B cell (primary cell): ENCODE results near the gene SLC6A5. TPM values are rescaled to one million over a fixed set of nuclear protein-coding genes. Genes with fewer than 3 reads are reported as not detected.

Experiments used
- ATAC-seq: fragments of 200-7000 bp; cut with Tn5 transposase; one replicate; pipeline ENCODE4 v1.10.0; 2021; ENCODE audit warnings: low read depth, mild to moderate bottlenecking, moderate number of reproducible peaks, moderate library complexity
- CTCF ChIA-PET: fragments of 350-600 bp; sonication (Branson Sonifier 250); formaldehyde crosslinking; loops from one replicate; lab custom pipeline; 2021; ENCODE audit warnings: antibody characterized with exemption, inconsistent platforms; lab: Charles Lee
- POLR2A ChIA-PET: fragments of 350-600 bp; sonication (Branson Sonifier 250); formaldehyde crosslinking; loops from one replicate; lab custom pipeline; 2021; ENCODE audit warnings: antibody characterized with exemption; lab: Charles Lee
- DNase-seq: peaks from one replicate; pipeline ENCODE4 v3.0.0; 2013
- H2AFZ ChIP-seq: 2 replicates; pipeline ENCODE4 v1.6.1; 2012; ENCODE audit warnings: mild to moderate bottlenecking, low read depth, low read length; ENCODE audit not compliant: insufficient read depth, poor library complexity, severe bottlenecking
- H3K27ac ChIP-seq, 2 donors: 1 replicate in 1 of 2; 2 replicates in 1 of 2; pipeline ENCODE4 v1.5.1; 2012 to 2013; ENCODE audit warnings: low read length in 2 of 2, mild to moderate bottlenecking in 2 of 2, moderate library complexity in 1 of 2
- H3K27me3 ChIP-seq, 4 experiments: fragments of 200-600 bp in 1 of 4; sonication (generic) in 1 of 4; replicated peaks in 1 of 4; 1 replicate in 2 of 4; 2 replicates in 2 of 4; pipeline versions ENCODE4 v1.6.1 to v1.7.0; 2013 to 2016; ENCODE audit warnings: low read length in 3 of 4, mild to moderate bottlenecking in 2 of 4, mixed read lengths in 1 of 4, moderate library complexity in 1 of 4; ENCODE audit not compliant: insufficient read depth in 4 of 4, control insufficient read depth in 3 of 4; ENCODE audit errors: control extremely low read depth in 1 of 4
- H3K36me3 ChIP-seq, 2 experiments: replicated peaks in 1 of 2; 1 replicate in 1 of 2; 2 replicates in 1 of 2; pipeline versions ENCODE4 v1.6.1 to v1.7.1; 2013; ENCODE audit warnings: low read length in 1 of 2; ENCODE audit not compliant: insufficient read depth in 2 of 2, control insufficient read depth in 1 of 2; ENCODE audit errors: control extremely low read depth in 1 of 2, extremely low read depth in 1 of 2
- H3K4me1 ChIP-seq, 2 donors: fragments of 200-600 bp in 1 of 2; sonication (generic) in 1 of 2; 1 replicate in 1 of 2; 2 replicates in 1 of 2; pipeline versions ENCODE4 v1.5.1 to v1.6.1; 2013 to 2017; ENCODE audit warnings: low read length in 2 of 2; ENCODE audit not compliant: control insufficient read depth in 2 of 2, insufficient read depth in 2 of 2
- H3K4me2 ChIP-seq: replicated peaks from 2 replicates; pipeline ENCODE3; 2012; ENCODE audit warnings: mild to moderate bottlenecking, low read depth, low read length; ENCODE audit not compliant: poor library complexity, severe bottlenecking
- H3K4me3 ChIP-seq, 5 experiments: fragments of 200-600 bp in 1 of 5; sonication (generic) in 1 of 5; 1 replicate in 3 of 5; 2 replicates in 2 of 5; pipeline versions ENCODE4 v1.5.1 to v1.7.0; 2011 to 2016; ENCODE audit warnings: low read length in 4 of 5, mild to moderate bottlenecking in 4 of 5, low read depth in 2 of 5, control low read depth in 1 of 5, moderate library complexity in 1 of 5; ENCODE audit not compliant: insufficient read depth in 1 of 5; ENCODE audit errors: control extremely low read depth in 1 of 5, extremely low read depth in 1 of 5
- H3K79me2 ChIP-seq: fragments of 200-600 bp; sonication (generic); one replicate; pipeline ENCODE4 v1.6.0; 2016; ENCODE audit warnings: low read length; ENCODE audit not compliant: control insufficient read depth, insufficient read depth
- H3K9ac ChIP-seq: fragments of 200-600 bp; sonication (generic); 2 replicates; pipeline ENCODE4 v1.6.1; 2017; ENCODE audit warnings: mild to moderate bottlenecking, low read length, moderate library complexity
- H3K9me3 ChIP-seq, 3 donors: one replicate each; pipeline versions ENCODE4 v1.6.1 to v1.7.1; 2013; ENCODE audit warnings: low read length in 2 of 3; ENCODE audit not compliant: control insufficient read depth in 2 of 3, insufficient read depth in 1 of 3; ENCODE audit errors: control extremely low read depth in 1 of 3
- H4K20me1 ChIP-seq: 2 replicates; pipeline ENCODE4 v1.6.0; 2012; ENCODE audit warnings: mild to moderate bottlenecking, low read length; ENCODE audit not compliant: insufficient read depth, control insufficient read depth, poor library complexity, severe bottlenecking
- H3K27ac Mint-ChIP-seq: one replicate; pipeline ENCODE4 v1.8.0; 2021; ENCODE audit warnings: mixed read lengths
- H3K27me3 Mint-ChIP-seq: one replicate; pipeline ENCODE4 v1.8.0; 2021; ENCODE audit warnings: mixed read lengths
- H3K4me1 Mint-ChIP-seq: one replicate; pipeline ENCODE4 v1.8.0; 2021; ENCODE audit warnings: mixed read lengths
- H3K4me3 Mint-ChIP-seq: one replicate; pipeline ENCODE4 v1.8.0; 2021; ENCODE audit warnings: mixed read lengths
- H3K9me3 Mint-ChIP-seq: one replicate; pipeline ENCODE4 v1.8.0; 2022; ENCODE audit warnings: mixed read lengths; ENCODE audit not compliant: insufficient read depth
- EZH2 ChIP-seq: IDR thresholded peaks from 2 replicates; pipeline ENCODE4 v1.6.1; 2012; ENCODE audit warnings: borderline replicate concordance, low read depth, mild to moderate bottlenecking, moderate library complexity, low read length; ENCODE audit not compliant: insufficient read depth, poor library complexity, severe bottlenecking
- WGBS: methylation state at CpG from one replicate; pipeline ENCODE4 v1.1.5; 2013; ENCODE audit warnings: missing lambda C conversion rate; ENCODE audit not compliant: insufficient coverage; 5-methylcytosine and 5-hydroxymethylcytosine counted together
- intact Hi-C: fragments of 100-400 bp; cut with micrococcal nuclease; formaldehyde crosslinking; loops from one replicate; pipeline ENCODE4 v1.10.0; 2022
- polyA plus RNA-seq: library from polyadenylated mRNA; depleted of rRNA; stranded (reverse); fragments of >200 nt; gene quantifications from 2 replicates; pipeline ENCODE4 v1.2.3, GENCODE V29; 2012
- total RNA-seq, 2 donors: library from RNA; stranded (reverse); fragments of 120-200 nt in 1 of 2; gene quantifications; 1 replicate in 1 of 2; 2 replicates in 1 of 2; pipeline versions ENCODE4 v1.2.3 to v1.2.4, GENCODE V29; 2013 to 2022
- TF ChIP-seq, protein P1 (sequence below): fragments of 200-600 bp; IDR thresholded peaks from one replicate; pipeline ENCODE4 v1.8.0; 2022; ENCODE audit warnings: antibody characterized with exemption, mild to moderate bottlenecking

Gene SLC6A5
- total and polyA plus RNA-seq, 2 donors (not counting 1 experiment from before 2014, with no cell fraction given) = not detected

DNA sequence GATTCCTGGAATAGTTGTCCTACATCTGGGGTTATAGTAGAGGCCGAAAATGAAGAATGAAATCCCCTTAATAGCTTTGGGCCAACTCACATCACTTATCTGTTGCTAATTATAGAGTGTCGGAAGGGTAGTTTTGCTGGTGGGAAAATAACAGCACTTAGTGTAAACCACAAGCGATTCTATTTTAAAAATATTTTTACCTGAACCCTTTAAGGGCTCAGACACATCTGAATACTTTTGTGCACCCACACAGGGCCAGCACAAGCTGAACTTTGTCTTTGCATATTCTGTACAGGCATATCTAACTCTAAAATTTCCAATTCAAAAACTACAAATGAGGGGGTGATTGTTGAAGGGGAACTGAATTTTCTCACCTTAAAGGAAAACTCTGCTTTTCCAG is 27.6 kb downstream of the SLC6A5 start:
- peaks cover 0 to 3% (median 0%) of the 10 kb centered on the region in 4 experiments for H3K27me3 ChIP-seq
- no peaks in the 10 kb centered on the region for H3K36me3 ChIP-seq
- TF ChIP-seq, protein P1, sequence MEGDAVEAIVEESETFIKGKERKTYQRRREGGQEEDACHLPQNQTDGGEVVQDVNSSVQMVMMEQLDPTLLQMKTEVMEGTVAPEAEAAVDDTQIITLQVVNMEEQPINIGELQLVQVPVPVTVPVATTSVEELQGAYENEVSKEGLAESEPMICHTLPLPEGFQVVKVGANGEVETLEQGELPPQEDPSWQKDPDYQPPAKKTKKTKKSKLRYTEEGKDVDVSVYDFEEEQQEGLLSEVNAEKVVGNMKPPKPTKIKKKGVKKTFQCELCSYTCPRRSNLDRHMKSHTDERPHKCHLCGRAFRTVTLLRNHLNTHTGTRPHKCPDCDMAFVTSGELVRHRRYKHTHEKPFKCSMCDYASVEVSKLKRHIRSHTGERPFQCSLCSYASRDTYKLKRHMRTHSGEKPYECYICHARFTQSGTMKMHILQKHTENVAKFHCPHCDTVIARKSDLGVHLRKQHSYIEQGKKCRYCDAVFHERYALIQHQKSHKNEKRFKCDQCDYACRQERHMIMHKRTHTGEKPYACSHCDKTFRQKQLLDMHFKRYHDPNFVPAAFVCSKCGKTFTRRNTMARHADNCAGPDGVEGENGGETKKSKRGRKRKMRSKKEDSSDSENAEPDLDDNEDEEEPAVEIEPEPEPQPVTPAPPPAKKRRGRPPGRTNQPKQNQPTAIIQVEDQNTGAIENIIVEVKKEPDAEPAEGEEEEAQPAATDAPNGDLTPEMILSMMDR = no peak
- no peak for TF ChIP-seq EZH2
- H3K9me3 ChIP-seq = peaks cover 0 to 8% (median 0%) of the 10 kb centered on the region in 3 donors
- Mint-ChIP-seq H3K4me3 (no peak overlapping the region), H3K27ac (no peak overlapping the region), H3K27me3 (peaks cover 17% of the 10 kb centered on the region), H3K9me3 (no peaks in the 10 kb centered on the region), H3K4me1 (no peaks in the 10 kb centered on the region)
- no peaks in the 10 kb centered on the region for H3K79me2 ChIP-seq
- ChIA-PET POLR2A (no interaction called here), CTCF (interaction anchor here (1.7 kb wide), 1 partner anchor 21 kb away, joined by 6 read pairs; no protein-coding TSS in a partner anchor)
- no CpG with 5 or more reads among the region's 3 CpGs for WGBS
- H3K4me3 ChIP-seq = no peak overlapping the region
- no peak for ATAC-seq
- H3K4me1 ChIP-seq = no peaks in the 10 kb centered on the region
- no peak overlapping the region for H3K4me2 ChIP-seq
- no peak overlapping the region for H3K9ac ChIP-seq
- no peaks in the 10 kb centered on the region for H4K20me1 ChIP-seq
- DNase-seq = no peak
- intact Hi-C loops = no loop called here
- no peak overlapping the region for H3K27ac ChIP-seq
- H2AFZ ChIP-seq = no peak overlapping the region

DNA sequence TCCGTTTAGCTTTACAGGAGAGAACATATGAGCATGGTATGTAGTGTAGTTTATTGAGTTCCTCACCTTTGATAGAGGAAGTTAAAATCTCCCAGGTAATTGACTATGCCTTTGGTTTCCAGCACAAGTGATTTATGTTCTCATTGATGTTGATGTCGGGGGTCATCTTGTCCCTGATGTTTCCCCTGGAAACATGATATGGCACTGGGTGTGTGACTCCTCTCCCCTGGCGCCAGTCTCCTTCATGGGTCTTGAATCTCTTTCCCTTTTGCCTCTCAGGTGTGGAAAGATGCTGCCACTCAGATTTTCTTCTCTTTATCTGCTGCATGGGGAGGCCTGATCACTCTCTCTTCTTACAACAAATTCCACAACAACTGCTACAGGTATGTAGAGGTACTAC is 28.3 kb downstream of the SLC6A5 start:
- Histone ChIP-seq H3K36me3 (no peaks in the 10 kb centered on the region), H3K9ac (no peak overlapping the region), H2AFZ (no peak overlapping the region), H3K27me3 (no peaks in the 10 kb centered on the region), H3K4me2 (no peak overlapping the region), H3K4me3 (no peak overlapping the region), H4K20me1 (no peaks in the 10 kb centered on the region), H3K27ac (no peak overlapping the region), H3K4me1 (no peaks in the 10 kb centered on the region), H3K9me3 (peaks cover 0 to 8% (median 0%) of the 10 kb centered on the region in 3 donors), H3K79me2 (no peaks in the 10 kb centered on the region)
- H3K27me3 Mint-ChIP-seq = peaks cover 17% of the 10 kb centered on the region
- WGBS = 89% methylated on average over 2 of the region's 3 CpGs
- H3K27ac Mint-ChIP-seq = no peak overlapping the region
- no peak overlapping the region for H3K4me3 Mint-ChIP-seq
- H3K9me3 Mint-ChIP-seq = no peaks in the 10 kb centered on the region
- intact Hi-C loops = no loop called here
- no peaks in the 10 kb centered on the region for H3K4me1 Mint-ChIP-seq
- ATAC-seq (no peak), DNase-seq (no peak)
- CTCF ChIA-PET = interaction anchor here (1.7 kb wide), 1 partner anchor 20 kb away, joined by 6 read pairs; no protein-coding TSS in a partner anchor
- POLR2A ChIA-PET = no interaction called here
- TF ChIP-seq, protein P1 = no peak
- TF ChIP-seq EZH2 = no peak
